GM12873 (cell line): ENCODE results near the gene INA.

Experiments used
- CTCF ChIP-seq: IDR thresholded peaks from 2 replicates; pipeline ENCODE4 v1.5.1; 2012; ENCODE audit warnings: low read depth, mild to moderate bottlenecking, moderate library complexity, low read length, control low read depth; ENCODE audit not compliant: insufficient read depth; ENCODE audit errors: missing control alignments

Gene INA

GRCh38 chr10:103282961-103283360 lies 6.0 kb downstream of the INA start:
- TF ChIP-seq CTCF: no peak

- TF ChIP-seq CTCF: no peak
Measured at GRCh38 chr10:103284170-103284569, 7.2 kb downstream of the INA start.

GRCh38 chr10:103287992-103288391 lies 11.1 kb downstream of the INA start:
- TF ChIP-seq CTCF: no peak

- TF ChIP-seq CTCF: no peak
Measured at GRCh38 chr10:103291588-103291987, 14.7 kb downstream of the INA start.

- TF ChIP-seq CTCF: no peak
Measured at GRCh38 chr10:103295374-103296015, 18.6 kb downstream of the INA start.

- TF ChIP-seq CTCF: no peak
Measured at GRCh38 chr10:103307594-103307993, 30.7 kb downstream of the INA start.

- TF ChIP-seq CTCF: no peak
Measured at GRCh38 chr10:103310197-103310596, 33.3 kb downstream of the INA start.

GRCh38 chr10:103316087-103316486 lies 39.1 kb downstream of the INA start:
- TF ChIP-seq CTCF: no peak
